ENCODE data around the gene APPL2.
A peak's percentile ranks its signal among the peaks of the same experiment; 100 is the strongest.

Gene APPL2

DNA sequence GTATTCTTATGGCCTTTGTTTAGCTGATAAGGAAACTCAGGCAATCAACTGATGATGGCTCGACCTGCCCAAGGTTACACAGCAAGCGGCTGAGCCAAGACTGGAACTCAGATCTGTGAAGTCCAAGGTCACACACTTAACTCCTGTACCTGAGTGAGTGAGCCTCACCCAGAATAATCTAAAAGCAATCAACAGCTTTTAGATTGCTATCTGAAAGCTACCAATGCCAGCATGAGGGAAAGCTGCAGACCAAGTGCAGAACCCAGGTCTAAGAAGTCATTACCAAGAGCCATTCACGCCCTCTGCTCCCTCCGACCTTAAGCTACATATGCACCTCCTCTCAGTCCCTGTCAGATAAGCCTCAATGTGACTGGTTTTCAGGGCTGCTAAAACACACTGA, 12.1 kb downstream of the APPL2 start:
- DNase-seq (ENCODE audit: low spot score in 2 of 2) = no peak
- no peaks in the 10 kb centered on the region for H3K4me1 ChIP-seq
- no peaks in the 10 kb centered on the region for H3K27me3 ChIP-seq (ENCODE audit: low read depth)
- in situ Hi-C loops (cut with MboI; ENCODE audit: low sequenced_read_pairs) = no loop called here
- no peak overlapping the region for H3K4me3 ChIP-seq
- H3K9me3 ChIP-seq = no peaks in the 10 kb centered on the region
- peaks cover 9% of the 10 kb centered on the region for H3K36me3 ChIP-seq (replicated peaks)

- peaks cover 5% of the 10 kb centered on the region for H3K36me3 ChIP-seq (replicated peaks)
- H3K9me3 ChIP-seq = no peaks in the 10 kb centered on the region
- no peak for DNase-seq (ENCODE audit: low spot score in 2 of 2)
- no peaks in the 10 kb centered on the region for H3K4me1 ChIP-seq
- H3K4me3 ChIP-seq = no peak overlapping the region
- no peaks in the 10 kb centered on the region for H3K27me3 ChIP-seq (ENCODE audit: low read depth)
- in situ Hi-C loops (cut with MboI; ENCODE audit: low sequenced_read_pairs) = no loop called here
Observed at GRCh38 chr12:105223352-105223845, 12.6 kb downstream of the APPL2 start.

GRCh38 chr12:105222726-105223351, 13.1 kb downstream of the APPL2 start:
- Histone ChIP-seq H3K9me3 (no peaks in the 10 kb centered on the region), H3K4me1 (no peaks in the 10 kb centered on the region), H3K27me3 (ENCODE audit: low read depth) (no peaks in the 10 kb centered on the region), H3K36me3 (replicated peaks) (no peaks in the 10 kb centered on the region; the same call in none of the 2 replicates), H3K4me3 (no peak overlapping the region)
- DNase-seq (ENCODE audit: low spot score in 2 of 2) = no peak
- in situ Hi-C loops (cut with MboI; ENCODE audit: low sequenced_read_pairs) = no loop called here

- Histone ChIP-seq H3K9me3 (no peaks in the 10 kb centered on the region), H3K4me1 (no peaks in the 10 kb centered on the region), H3K36me3 (replicated peaks) (no peaks in the 10 kb centered on the region; the same call in none of the 2 replicates), H3K27me3 (ENCODE audit: low read depth) (no peaks in the 10 kb centered on the region), H3K4me3 (no peak overlapping the region)
- DNase-seq (ENCODE audit: low spot score in 2 of 2) = no peak
- in situ Hi-C loops (cut with MboI; ENCODE audit: low sequenced_read_pairs) = no loop called here
Observed at GRCh38 chr12:105222284-105222655, 13.7 kb downstream of the APPL2 start.

DNA sequence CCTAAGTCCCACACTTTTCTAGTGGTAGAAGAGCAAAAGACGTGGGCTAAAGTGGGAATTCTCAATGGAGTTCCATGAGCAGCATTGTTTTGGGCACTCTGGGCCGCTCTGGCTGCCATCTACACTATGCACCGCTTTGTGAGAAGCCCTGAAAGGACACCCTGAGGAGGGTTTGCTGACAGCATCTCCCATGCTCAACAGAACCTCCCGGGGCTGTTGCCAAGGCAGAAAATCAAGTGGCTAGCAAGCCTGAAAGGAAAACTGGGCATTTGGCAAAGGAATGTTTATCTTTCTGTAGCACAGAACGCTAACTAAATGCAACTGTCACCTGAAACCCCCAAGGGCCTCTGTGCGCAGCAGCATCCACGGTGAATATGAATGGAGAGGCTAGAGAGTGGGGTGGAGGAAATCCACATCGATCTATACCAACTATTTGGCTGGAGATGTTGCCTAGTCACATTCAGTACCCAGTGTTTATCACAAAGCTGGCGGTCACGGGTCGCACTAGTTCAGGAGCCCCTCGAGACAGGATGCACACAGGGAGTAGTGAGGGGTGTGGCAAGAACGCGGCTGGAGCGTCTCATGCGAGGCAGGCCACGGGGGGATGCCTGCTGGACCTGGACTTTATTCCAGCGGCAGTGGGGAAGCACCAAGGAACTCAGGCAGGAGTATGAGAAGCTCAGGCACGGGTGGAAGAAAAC, 14.2 kb downstream of the APPL2 start:
- H3K4me3 ChIP-seq = no peak overlapping the region
- no peaks in the 10 kb centered on the region for H3K27me3 ChIP-seq (ENCODE audit: low read depth)
- in situ Hi-C loops (cut with MboI; ENCODE audit: low sequenced_read_pairs) = no loop called here
- no peaks in the 10 kb centered on the region for H3K4me1 ChIP-seq
- H3K36me3 ChIP-seq (replicated peaks) = no peaks in the 10 kb centered on the region; the same call in none of the 2 replicates
- DNase-seq (ENCODE audit: low spot score in 2 of 2) = no peak
- H3K9me3 ChIP-seq = no peaks in the 10 kb centered on the region

GRCh38 chr12:105220929-105221290, 15.1 kb downstream of the APPL2 start:
- in situ Hi-C loops (cut with MboI; ENCODE audit: low sequenced_read_pairs) = no loop called here
- H3K27me3 ChIP-seq (ENCODE audit: low read depth) = no peaks in the 10 kb centered on the region
- no peaks in the 10 kb centered on the region for H3K9me3 ChIP-seq
- H3K4me1 ChIP-seq = no peaks in the 10 kb centered on the region
- DNase-seq (ENCODE audit: low spot score in 2 of 2) = no peak
- no peaks in the 10 kb centered on the region; the same call in none of the 2 replicates for H3K36me3 ChIP-seq (replicated peaks)
- H3K4me3 ChIP-seq = no peak overlapping the region

DNA sequence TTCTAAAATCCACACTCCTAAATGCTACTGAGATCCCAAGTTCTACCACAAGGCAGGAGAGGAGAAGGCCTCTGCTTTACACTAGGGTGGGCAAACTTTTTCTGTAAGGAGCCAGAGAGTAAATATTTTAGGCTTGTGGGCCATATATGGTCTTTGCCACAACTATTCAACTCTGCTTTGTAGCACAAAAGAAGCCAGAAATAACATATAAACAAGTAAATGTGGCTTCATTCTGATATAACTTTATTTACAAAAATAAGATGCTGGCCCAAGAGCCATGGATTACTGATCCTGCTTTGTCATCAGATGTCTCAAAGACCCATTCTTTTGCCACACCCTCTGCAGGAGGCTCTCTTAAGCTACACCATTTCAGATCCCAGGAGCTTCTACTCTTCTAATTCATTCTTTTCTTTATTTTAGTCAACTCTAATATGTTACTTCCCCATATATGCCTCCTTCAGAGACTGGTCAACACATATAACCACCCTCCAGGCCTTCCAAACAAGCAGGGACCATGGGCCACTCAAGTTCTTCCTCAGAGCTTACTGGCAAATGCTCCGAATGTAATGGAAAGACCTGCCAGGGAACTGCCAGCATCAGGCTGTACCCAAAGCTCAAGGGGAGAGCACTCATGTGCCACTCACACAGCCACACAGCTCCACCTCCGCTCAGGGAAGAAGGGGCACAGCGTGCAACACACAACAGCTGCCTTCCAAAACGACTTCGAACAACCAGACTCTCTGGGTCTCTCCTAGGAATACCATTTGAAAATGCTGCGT, 15.6 kb downstream of the APPL2 start:
- Histone ChIP-seq H3K27me3 (ENCODE audit: low read depth) (no peaks in the 10 kb centered on the region), H3K9me3 (no peaks in the 10 kb centered on the region), H3K4me3 (no peak overlapping the region), H3K36me3 (replicated peaks) (no peaks in the 10 kb centered on the region; the same call in none of the 2 replicates), H3K4me1 (no peaks in the 10 kb centered on the region)
- DNase-seq (ENCODE audit: low spot score in 2 of 2) = no peak
- in situ Hi-C loops (cut with MboI; ENCODE audit: low sequenced_read_pairs) = no loop called here

- Histone ChIP-seq H3K4me1 (0 out of 2 replicates have a peak, but pooled peaks cover under 1% of the 10 kb centered on the region), H3K27me3 (ENCODE audit: low read depth) (no peaks in the 10 kb centered on the region), H3K9me3 (no peaks in the 10 kb centered on the region), H3K4me3 (no peak overlapping the region), H3K36me3 (replicated peaks) (no peaks in the 10 kb centered on the region; the same call in none of the 2 replicates)
- in situ Hi-C loops (cut with MboI; ENCODE audit: low sequenced_read_pairs) = no loop called here
- no peak for DNase-seq (ENCODE audit: low spot score in 2 of 2)
Observed at GRCh38 chr12:105219261-105220028, 16.5 kb downstream of the APPL2 start.

- Histone ChIP-seq H3K4me3 (no peak overlapping the region), H3K27me3 (ENCODE audit: low read depth) (no peaks in the 10 kb centered on the region), H3K36me3 (replicated peaks) (no peaks in the 10 kb centered on the region; the same call in none of the 2 replicates), H3K4me1 (0 out of 2 replicates have a peak, but pooled peaks cover 2% of the 10 kb centered on the region), H3K9me3 (no peaks in the 10 kb centered on the region)
- in situ Hi-C loops (cut with MboI; ENCODE audit: low sequenced_read_pairs) = no loop called here
- no peak for DNase-seq (ENCODE audit: low spot score in 2 of 2)
Observed at GRCh38 chr12:105218434-105218833, 17.5 kb downstream of the APPL2 start.

- Histone ChIP-seq H3K27me3 (ENCODE audit: low read depth) (no peaks in the 10 kb centered on the region), H3K4me3 (no peak overlapping the region), H3K4me1 (0 out of 2 replicates have a peak, but pooled peaks cover 2% of the 10 kb centered on the region), H3K36me3 (replicated peaks) (no peaks in the 10 kb centered on the region; the same call in 1 of the 2 replicates), H3K9me3 (no peaks in the 10 kb centered on the region)
- in situ Hi-C loops (cut with MboI; ENCODE audit: low sequenced_read_pairs) = no loop called here
- DNase-seq (ENCODE audit: low spot score in 2 of 2) = peak in 1 of 2 experiments; percentile 36
Observed at GRCh38 chr12:105214670-105215375, 21.2 kb downstream of the APPL2 start.

- 0 out of 2 replicates have a peak, but pooled peaks cover 2% of the 10 kb centered on the region for H3K4me1 ChIP-seq
- no peak for DNase-seq (ENCODE audit: low spot score in 2 of 2)
- in situ Hi-C loops (cut with MboI; ENCODE audit: low sequenced_read_pairs) = no loop called here
- no peaks in the 10 kb centered on the region; the same call in 1 of the 2 replicates for H3K36me3 ChIP-seq (replicated peaks)
- no peaks in the 10 kb centered on the region for H3K27me3 ChIP-seq (ENCODE audit: low read depth)
- no peaks in the 10 kb centered on the region for H3K9me3 ChIP-seq
- H3K4me3 ChIP-seq = no peak overlapping the region
Observed at GRCh38 chr12:105214148-105214547, 21.8 kb downstream of the APPL2 start.

GRCh38 chr12:105212438-105212837, 23.5 kb downstream of the APPL2 start:
- Histone ChIP-seq H3K27me3 (ENCODE audit: low read depth) (no peaks in the 10 kb centered on the region), H3K4me3 (no peak overlapping the region), H3K36me3 (replicated peaks) (peaks cover 5% of the 10 kb centered on the region), H3K4me1 (0 out of 2 replicates have a peak, but pooled peaks cover 2% of the 10 kb centered on the region), H3K9me3 (no peaks in the 10 kb centered on the region)
- no peak for DNase-seq (ENCODE audit: low spot score in 2 of 2)
- in situ Hi-C loops (cut with MboI; ENCODE audit: low sequenced_read_pairs) = no loop called here

DNA sequence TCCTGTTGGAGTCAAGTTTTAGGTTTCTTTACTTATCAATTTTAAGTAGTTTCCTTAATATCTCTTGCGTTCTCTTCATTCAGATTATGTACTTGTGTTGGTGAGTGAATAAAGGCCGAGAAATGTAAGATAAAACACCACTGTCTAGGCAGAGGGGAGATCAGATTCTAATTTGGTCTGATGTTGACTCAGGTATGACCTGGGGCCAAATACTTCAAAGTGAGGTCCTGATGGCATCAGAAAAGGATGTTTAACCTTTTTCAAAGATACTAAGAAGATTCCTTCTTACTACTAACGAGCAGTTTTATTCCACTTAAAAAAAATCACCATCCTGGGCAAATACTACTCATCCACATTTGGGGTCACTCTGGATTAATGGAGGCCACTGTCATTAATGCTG, 26.9 kb downstream of the APPL2 start:
- no peak overlapping the region for H3K4me3 ChIP-seq
- H3K27me3 ChIP-seq (ENCODE audit: low read depth) = no peaks in the 10 kb centered on the region
- H3K36me3 ChIP-seq (replicated peaks) = peaks cover 14% of the 10 kb centered on the region
- no peaks in the 10 kb centered on the region for H3K4me1 ChIP-seq
- H3K9me3 ChIP-seq = no peaks in the 10 kb centered on the region
- in situ Hi-C loops (cut with MboI; ENCODE audit: low sequenced_read_pairs) = no loop called here
- no peak for DNase-seq (ENCODE audit: low spot score in 2 of 2)

Measured in HAP-1 (cell line).